ENCODE results near the gene KRT40. TPM values are rescaled to one million over a fixed set of nuclear protein-coding genes. Genes with fewer than 3 reads are reported as not detected.

The KRT40 gene
- polyA plus RNA-seq, 4 donors = 0.10 to 0.45 (median 0.12) TPM; not detected in 1

Other genes with a start within 250 kb of the KRT40 start
- under 1 TPM in 1 of 4 donors, not detected in 3; 0.04 TPM for gene KRT25, start 229.0 kb downstream of the KRT40 start, polyA plus RNA-seq
- not detected for gene KRT26, start 212.1 kb downstream of the KRT40 start, polyA plus RNA-seq
- under 1 TPM in 1 of 4 donors, not detected in 3; 0.03 TPM for gene KRT27, start 201.8 kb downstream of the KRT40 start, polyA plus RNA-seq
- not detected for gene KRT28, start 184.4 kb downstream of the KRT40 start, polyA plus RNA-seq
- 10 to 100 TPM; 18.7 to 51.3 (median 36.8) TPM for gene KRT10, start 161.7 kb downstream of the KRT40 start, polyA plus RNA-seq
- 1 to 10 TPM in 2 of 4 donors, under 1 TPM in 2; 0.28 to 9.2 (median 3.1) TPM for gene KRT12, start 117.1 kb downstream of the KRT40 start, polyA plus RNA-seq
- gene KRT20, start 99.1 kb downstream of the KRT40 start, polyA plus RNA-seq = 1,000 to 10,000 TPM in 1 of 4 donors, 100 to 1,000 TPM in 2, 10 to 100 TPM in 1; 66.8 to 1,534 (median 545) TPM
- under 1 TPM in 2 of 4 donors, not detected in 2; 0.66 to 0.82 TPM for gene KRT23, start 46.7 kb downstream of the KRT40 start, polyA plus RNA-seq
- under 1 TPM in 2 of 4 donors, not detected in 2; 0.03 to 0.04 TPM for gene KRT39, start 17.4 kb downstream of the KRT40 start, polyA plus RNA-seq
- not detected for gene KRTAP3-3, start 9.8 kb upstream of the KRT40 start, polyA plus RNA-seq
- not detected for gene KRTAP3-2, start 15.6 kb upstream of the KRT40 start, polyA plus RNA-seq
- gene KRTAP3-1, start 24.8 kb upstream of the KRT40 start, polyA plus RNA-seq = not detected
- under 1 TPM in 1 of 4 donors, not detected in 3; 0.04 TPM for gene KRTAP1-5, start 42.9 kb upstream of the KRT40 start, polyA plus RNA-seq
- gene KRTAP1-4, start 45.9 kb upstream of the KRT40 start, polyA plus RNA-seq = not detected
- not detected for gene KRTAP1-3, start 50.5 kb upstream of the KRT40 start, polyA plus RNA-seq
- gene KRTAP1-1, start 57.1 kb upstream of the KRT40 start, polyA plus RNA-seq = not detected
- not detected for gene KRTAP2-1, start 63.0 kb upstream of the KRT40 start, polyA plus RNA-seq
- not detected for gene KRTAP2-2, start 70.9 kb upstream of the KRT40 start, polyA plus RNA-seq
- not detected for gene KRTAP2-3, start 75.8 kb upstream of the KRT40 start, polyA plus RNA-seq
- not detected for gene KRTAP2-4, start 81.6 kb upstream of the KRT40 start, polyA plus RNA-seq
- gene KRTAP4-7, start 99.8 kb upstream of the KRT40 start, polyA plus RNA-seq = not detected
- gene KRTAP4-8, start 113.8 kb upstream of the KRT40 start, polyA plus RNA-seq = not detected
- gene KRTAP4-16, start 117.9 kb upstream of the KRT40 start, polyA plus RNA-seq = not detected
- not detected for gene KRTAP4-9, start 121.1 kb upstream of the KRT40 start, polyA plus RNA-seq
- gene KRTAP4-11, start 134.0 kb upstream of the KRT40 start, polyA plus RNA-seq = not detected
- not detected for gene KRTAP4-12, start 139.9 kb upstream of the KRT40 start, polyA plus RNA-seq
- gene KRTAP4-6, start 156.2 kb upstream of the KRT40 start, polyA plus RNA-seq = not detected
- not detected for gene KRTAP4-5, start 165.5 kb upstream of the KRT40 start, polyA plus RNA-seq
- gene KRTAP4-4, start 176.4 kb upstream of the KRT40 start, polyA plus RNA-seq = not detected
- gene KRTAP4-3, start 183.9 kb upstream of the KRT40 start, polyA plus RNA-seq = not detected
- not detected for gene KRTAP4-2, start 193.9 kb upstream of the KRT40 start, polyA plus RNA-seq
- not detected for gene KRTAP4-1, start 200.6 kb upstream of the KRT40 start, polyA plus RNA-seq
- gene KRTAP9-1, start 205.6 kb upstream of the KRT40 start, polyA plus RNA-seq = not detected
- gene KRTAP9-2, start 242.3 kb upstream of the KRT40 start, polyA plus RNA-seq = not detected
- gene KRTAP9-3, start 248.1 kb upstream of the KRT40 start, polyA plus RNA-seq = not detected

Data from small intestine (tissue), 4 donors.